ENCODE measurements around the gene ZMYM2.

ZMYM2 gene

GRCh38 chr13:20105161-20105689, 146.7 kb downstream of the ZMYM2 start:
- DNase-seq (ENCODE audit: low spot score) = no peak

GRCh38 chr13:20106742-20107141, 148.2 kb downstream of the ZMYM2 start:
- DNase-seq (ENCODE audit: low spot score) = no peak

- no peak for DNase-seq (ENCODE audit: low spot score)
Measured at GRCh38 chr13:20109037-20109436, 150.5 kb downstream of the ZMYM2 start.

- DNase-seq (ENCODE audit: low spot score) = no peak
Measured at GRCh38 chr13:20114066-20114610, 155.6 kb downstream of the ZMYM2 start.

GRCh38 chr13:20116213-20116612, 157.7 kb downstream of the ZMYM2 start:
- DNase-seq (ENCODE audit: low spot score) = no peak

GRCh38 chr13:20118268-20119140, 160.0 kb downstream of the ZMYM2 start:
- peak; percentile 73 for DNase-seq (ENCODE audit: low spot score)

- DNase-seq (ENCODE audit: low spot score) = no peak
Measured at GRCh38 chr13:20119960-20120359, 161.4 kb downstream of the ZMYM2 start.

- DNase-seq (ENCODE audit: low spot score) = peak; percentile 19
Measured at GRCh38 chr13:20121159-20121525, 162.6 kb downstream of the ZMYM2 start.

GRCh38 chr13:20124303-20124702, 165.8 kb downstream of the ZMYM2 start:
- DNase-seq (ENCODE audit: low spot score) = peak; percentile 19

- DNase-seq (ENCODE audit: low spot score) = peak; percentile 10
Measured at GRCh38 chr13:20125129-20125782, 166.7 kb downstream of the ZMYM2 start.

GRCh38 chr13:20125783-20126165, 167.2 kb downstream of the ZMYM2 start:
- peak; percentile 16 for DNase-seq (ENCODE audit: low spot score)

- peak; percentile 36 for DNase-seq (ENCODE audit: low spot score)
Measured at GRCh38 chr13:20126541-20127261, 168.2 kb downstream of the ZMYM2 start.

GRCh38 chr13:20127262-20127561, 168.7 kb downstream of the ZMYM2 start:
- no peak for DNase-seq (ENCODE audit: low spot score)

GRCh38 chr13:20127562-20128458, 169.3 kb downstream of the ZMYM2 start:
- peak; percentile 83 for DNase-seq (ENCODE audit: low spot score)

GRCh38 chr13:20128459-20128931, 170.0 kb downstream of the ZMYM2 start:
- peak; percentile 51 for DNase-seq (ENCODE audit: low spot score)

- DNase-seq (ENCODE audit: low spot score) = peak; percentile 11
Measured at GRCh38 chr13:20129076-20129475, 170.5 kb downstream of the ZMYM2 start.

- peak; percentile 0 for DNase-seq (ENCODE audit: low spot score)
Measured at GRCh38 chr13:20130012-20130411, 171.5 kb downstream of the ZMYM2 start.

- no peak for DNase-seq (ENCODE audit: low spot score)
Measured at GRCh38 chr13:20130652-20131051, 172.1 kb downstream of the ZMYM2 start.

GRCh38 chr13:20131057-20131832, 172.7 kb downstream of the ZMYM2 start:
- DNase-seq (ENCODE audit: low spot score) = no peak

- no peak for DNase-seq (ENCODE audit: low spot score)
Measured at GRCh38 chr13:20132052-20132634, 173.6 kb downstream of the ZMYM2 start.

Data from ecto neural progenitor cell (in vitro differentiated cells).